ENCODE results near the gene GLIS1. TPM values are rescaled to one million over a fixed set of nuclear protein-coding genes. Genes with fewer than 3 reads are reported as not detected.

Gene GLIS1
- total and polyA plus RNA-seq, 8 donors, result 0.06 to 0.26 (median 0.13) TPM; not detected in 4

- H3K27me3 ChIP-seq, result no peaks in the 10 kb centered on the region
- DNase-seq, result peak in 1 of 6 donors; percentile 22
- H3K9me3 ChIP-seq, result no peaks in the 10 kb centered on the region
- H3K4me1 ChIP-seq, result no peaks in the 10 kb centered on the region
- H3K4me3 ChIP-seq, result no peak overlapping the region
- TF ChIP-seq CTCF (IDR thresholded peaks at IDR 0.05), result no peak
- no peak for ATAC-seq
- no peak for FAIRE-seq
- H3K27ac ChIP-seq, result no peak overlapping the region
- no peaks in the 10 kb centered on the region for H3K36me3 ChIP-seq
- WGBS, 2 donors, result 82 to 88% methylated on average over 14 of the region's 14 CpGs
- intact Hi-C loops (cut with DNase I), result no loop called here
Measured at GRCh38 chr1:53644909-53645689, 93.9 kb downstream of the GLIS1 start.

- no peaks in the 10 kb centered on the region for H3K9me3 ChIP-seq
- WGBS, 2 donors, result 74 to 78% methylated on average over 7 of the region's 7 CpGs
- H3K4me1 ChIP-seq, result no peaks in the 10 kb centered on the region
- ATAC-seq (no peak), DNase-seq (peak in 1 of 6 donors; percentile 15), FAIRE-seq (no peak)
- intact Hi-C loops (cut with DNase I), result no loop called here
- H3K36me3 ChIP-seq, result no peaks in the 10 kb centered on the region
- H3K27ac ChIP-seq, result no peak overlapping the region
- TF ChIP-seq CTCF (IDR thresholded peaks at IDR 0.05), result no peak
- H3K4me3 ChIP-seq, result no peak overlapping the region
- no peaks in the 10 kb centered on the region for H3K27me3 ChIP-seq
Measured at GRCh38 chr1:53644496-53644895, 94.5 kb downstream of the GLIS1 start.

GRCh38 chr1:53643881-53644390, 95.0 kb downstream of the GLIS1 start:
- intact Hi-C loops (cut with DNase I), result no loop called here
- Histone ChIP-seq H3K36me3 (no peaks in the 10 kb centered on the region), H3K4me3 (no peak overlapping the region), H3K27ac (no peak overlapping the region), H3K27me3 (no peaks in the 10 kb centered on the region), H3K4me1 (no peaks in the 10 kb centered on the region), H3K9me3 (no peaks in the 10 kb centered on the region)
- ATAC-seq, result no peak
- FAIRE-seq, result no peak
- no peak for TF ChIP-seq CTCF (IDR thresholded peaks at IDR 0.05)
- 75 to 76% methylated on average over 4 of the region's 4 CpGs for WGBS, 2 donors
- peak in 1 of 6 donors; percentile 7 for DNase-seq

- Histone ChIP-seq H3K27ac (no peak overlapping the region), H3K36me3 (no peaks in the 10 kb centered on the region), H3K27me3 (no peaks in the 10 kb centered on the region), H3K4me1 (no peaks in the 10 kb centered on the region), H3K4me3 (no peak overlapping the region), H3K9me3 (no peaks in the 10 kb centered on the region)
- ATAC-seq (no peak), DNase-seq (peak in 1 of 6 donors; percentile 28), FAIRE-seq (no peak)
- intact Hi-C loops (cut with DNase I), result no loop called here
- 71 to 81% methylated on average over 17 of the region's 17 CpGs for WGBS, 2 donors
- no peak for TF ChIP-seq CTCF (IDR thresholded peaks at IDR 0.05)
Measured at GRCh38 chr1:53643041-53643880, 95.7 kb downstream of the GLIS1 start.
